NCI-H2171 (cell line): ENCODE data around the gene GORASP2.

Source experiments
- DNase-seq: peaks from one replicate; lab custom pipeline; 2025; lab: John Stamatoyannopoulos, UW

Gene GORASP2

DNA sequence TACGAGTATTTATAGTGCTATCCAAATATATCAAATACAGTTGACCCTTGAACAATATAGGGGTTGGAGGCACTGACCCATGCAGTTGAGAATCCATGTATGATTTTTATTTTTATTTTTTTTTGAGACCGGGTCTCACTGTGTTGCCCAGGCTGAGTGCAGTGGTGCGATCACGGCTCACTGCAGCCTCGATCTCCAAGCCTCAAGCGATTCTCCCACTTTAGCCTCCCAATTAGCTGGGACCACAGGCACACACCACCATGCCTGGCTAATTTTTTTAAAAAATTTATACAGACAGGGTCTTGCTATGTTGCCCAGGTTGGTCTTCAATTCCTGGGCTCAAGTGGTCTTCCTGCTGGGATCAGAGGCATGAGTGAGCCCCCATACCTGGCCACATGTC is 70.6 kb downstream of the GORASP2 start:
- DNase-seq, result no peak

DNA sequence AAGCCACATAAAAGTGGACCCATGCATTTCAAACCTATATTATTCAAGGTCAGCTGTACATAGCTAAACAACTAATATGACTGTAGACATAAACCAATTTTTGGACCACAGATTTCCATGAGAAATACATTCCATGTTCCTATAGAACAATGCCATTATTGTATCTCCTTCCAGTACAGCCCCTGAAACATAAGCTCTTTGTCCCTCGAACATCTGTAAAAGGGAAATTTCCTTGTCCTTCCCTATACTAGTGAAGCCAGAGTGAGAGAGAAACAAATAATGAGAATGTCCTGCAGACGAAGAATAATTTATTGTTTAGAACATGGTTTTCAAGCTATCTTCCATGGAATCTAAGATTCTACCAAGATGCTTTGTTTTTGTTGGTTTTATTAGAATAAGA is 75.3 kb downstream of the GORASP2 start:
- DNase-seq, result no peak

DNA sequence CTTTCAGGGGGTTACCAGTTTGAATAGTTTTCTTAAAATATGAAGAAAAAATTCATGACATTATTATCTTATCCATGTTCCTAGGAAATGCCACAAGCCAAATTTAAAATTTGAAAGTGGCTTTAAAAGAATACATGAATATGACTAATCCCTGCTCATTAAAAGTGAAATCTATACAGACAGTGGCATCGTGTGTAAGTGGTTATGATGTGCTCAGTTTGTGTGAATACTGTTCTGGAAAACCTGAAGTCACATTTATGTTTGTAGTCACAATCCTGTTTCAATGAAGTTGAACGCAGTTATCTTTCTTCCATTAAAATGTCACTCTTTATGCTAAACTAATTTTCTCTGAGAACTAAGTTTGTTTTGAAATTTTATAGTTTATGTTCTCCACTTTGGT is 75.8 kb downstream of the GORASP2 start:
- DNase-seq, result no peak

DNA sequence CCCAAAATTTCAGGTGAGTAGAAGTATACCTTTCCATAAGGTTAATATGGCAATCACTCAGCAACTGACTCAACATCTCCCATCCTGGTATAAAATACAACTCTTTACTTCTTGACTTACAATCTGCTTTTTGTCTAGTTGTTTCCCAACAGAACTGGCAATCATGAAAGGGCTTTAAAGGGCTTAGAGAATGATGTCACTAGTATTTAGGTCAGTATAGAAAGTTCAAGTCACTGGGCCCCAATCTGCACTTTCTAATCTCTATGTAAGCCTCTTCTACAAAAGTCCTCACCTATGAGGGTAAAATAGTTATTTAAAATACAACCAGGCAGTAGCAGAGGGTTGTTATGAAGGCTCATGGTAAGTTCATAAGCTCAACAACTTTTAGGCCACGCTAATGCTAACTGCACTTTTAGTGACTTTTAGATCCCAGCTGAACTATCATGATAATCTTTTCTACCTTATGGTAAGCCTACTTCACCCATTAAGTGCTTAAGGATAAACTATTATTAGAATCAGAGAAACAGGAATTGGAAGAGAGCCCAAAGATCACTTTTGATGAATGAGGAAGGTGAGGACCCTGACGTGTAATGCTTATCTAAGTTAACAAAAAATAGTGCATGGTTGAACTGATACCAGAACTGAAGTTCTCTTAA is 79.6 kb downstream of the GORASP2 start:
- DNase-seq, result no peak

DNA sequence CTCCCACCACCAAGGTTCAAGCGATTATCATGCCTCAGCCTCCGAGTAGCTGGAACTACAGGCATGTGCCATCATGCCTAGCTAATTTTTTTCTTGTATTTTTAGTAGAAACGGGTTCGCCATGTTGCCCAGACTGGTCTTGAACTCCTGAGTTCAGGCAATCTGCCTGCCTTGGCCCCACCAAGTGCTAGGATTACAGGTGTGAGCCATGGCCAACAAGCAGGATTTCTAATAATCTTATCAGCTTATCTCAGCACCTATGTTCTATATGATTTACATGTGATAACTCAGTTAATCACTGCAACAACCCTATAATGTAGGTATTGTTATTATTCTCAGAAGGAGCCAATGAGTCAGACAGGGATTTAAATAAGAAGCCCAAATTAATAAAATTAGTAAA is 80.3 kb downstream of the GORASP2 start:
- no peak for DNase-seq

DNA sequence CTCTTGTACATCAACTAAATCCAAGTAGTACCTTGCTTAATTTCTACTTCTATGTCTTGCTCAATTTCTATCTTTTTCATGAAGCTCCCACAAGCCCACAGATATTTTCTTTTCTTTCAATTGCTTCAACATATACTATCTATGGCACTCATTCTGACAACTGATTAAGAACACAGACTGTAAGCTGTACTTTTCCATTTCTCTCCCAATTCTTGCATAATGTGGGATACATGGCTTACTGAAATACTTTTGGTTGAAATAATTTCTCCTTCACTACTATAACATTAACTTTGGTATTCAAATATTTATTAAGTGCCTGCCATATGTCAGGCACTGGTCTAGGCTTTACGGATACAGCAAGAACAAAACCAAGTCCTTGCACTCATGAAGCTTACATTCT is 84.8 kb downstream of the GORASP2 start:
- no peak for DNase-seq

DNA sequence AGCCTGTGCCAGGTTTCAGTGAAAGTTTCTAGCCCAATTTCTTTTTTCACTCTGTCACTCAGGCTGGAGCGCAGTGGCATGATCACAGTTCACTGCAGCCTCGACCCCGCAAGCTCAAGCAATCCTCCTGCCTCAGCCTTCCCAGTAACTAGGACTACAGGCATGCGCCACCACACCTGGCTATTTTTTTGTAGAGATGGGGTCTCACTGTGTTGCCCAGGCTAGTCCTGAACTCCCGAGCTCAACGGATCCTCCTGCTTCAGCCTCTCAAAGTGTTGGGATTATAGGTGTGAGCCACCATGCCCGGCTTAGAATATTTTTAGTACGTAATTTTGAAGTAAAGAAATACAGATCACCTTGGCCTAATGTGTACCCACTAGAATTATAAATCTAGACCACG is 87.1 kb downstream of the GORASP2 start:
- DNase-seq, result no peak
